ENCODE measurements around the gene UPF3B.
"Not testable (repeated sequence)": the region's sequence is repeated elsewhere in the genome, so short reads cannot be mapped to it uniquely, and the experiment has no call there.

UPF3B gene

DNA sequence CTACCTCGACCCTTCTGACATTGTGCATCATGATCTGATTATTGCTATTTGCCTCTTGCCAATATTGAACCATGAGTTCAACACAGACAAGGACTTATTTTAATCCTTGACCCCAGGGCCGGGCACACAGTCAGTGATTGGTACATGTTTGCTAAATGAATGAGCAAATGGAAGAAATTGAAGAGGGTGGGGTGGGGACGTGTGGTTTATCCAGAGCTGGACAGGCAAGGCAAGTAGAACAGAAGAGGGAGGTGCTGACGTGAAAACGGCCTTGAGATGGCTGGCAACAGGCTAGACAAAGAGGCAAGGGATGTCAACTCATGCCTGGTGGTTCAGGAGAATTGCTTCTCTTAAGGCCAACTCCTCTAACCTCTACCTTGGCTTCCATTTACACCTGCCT, 28.5 kb downstream of the UPF3B start:
- not testable (repeated sequence) for DNase-seq

DNA sequence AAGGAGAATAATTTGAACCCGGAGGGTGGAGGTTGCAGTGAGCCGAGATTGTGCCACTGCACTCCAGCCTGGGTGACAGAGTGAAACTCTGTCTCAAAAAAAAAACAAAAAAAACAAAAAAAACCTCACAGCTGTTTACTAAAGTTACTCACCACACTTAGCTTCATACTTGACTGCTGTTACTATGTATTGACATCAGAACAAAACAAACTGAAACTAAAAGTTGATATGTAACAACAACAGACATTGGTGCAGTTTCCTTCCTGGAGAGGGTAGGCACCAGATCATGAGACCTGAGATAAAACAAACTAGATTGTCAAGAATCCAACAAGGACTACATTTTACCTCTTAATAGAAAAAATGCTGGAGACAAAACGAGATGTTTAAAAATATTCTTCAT, 31.1 kb downstream of the UPF3B start:
- DNase-seq = not testable (repeated sequence)

DNA sequence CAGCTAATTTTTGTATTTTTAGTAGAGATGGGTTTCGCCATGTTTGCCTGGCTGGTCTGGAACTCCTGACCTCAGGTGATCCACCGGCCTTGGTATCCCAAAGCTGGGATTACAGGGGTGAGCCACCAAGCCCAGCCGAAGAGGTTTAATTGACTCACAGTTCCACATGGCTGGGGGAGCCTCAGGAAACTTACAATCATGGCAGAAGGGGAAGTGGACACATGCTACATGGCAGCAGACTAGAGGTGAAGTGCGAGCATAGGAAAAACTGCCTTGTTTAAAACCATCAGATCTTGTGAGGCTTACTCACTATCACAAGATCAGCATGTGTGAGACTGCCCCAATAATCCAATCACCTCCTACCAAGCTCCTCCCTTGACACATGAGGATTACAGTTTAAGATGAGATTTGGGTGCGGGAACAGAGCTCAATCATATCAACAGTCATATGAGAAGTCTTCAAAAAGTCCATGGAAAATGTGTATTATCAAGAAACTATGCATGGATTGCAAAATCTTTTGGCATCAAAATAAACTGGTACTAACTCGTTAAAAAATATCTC, 35.6 kb downstream of the UPF3B start:
- no peak for DNase-seq

DNA sequence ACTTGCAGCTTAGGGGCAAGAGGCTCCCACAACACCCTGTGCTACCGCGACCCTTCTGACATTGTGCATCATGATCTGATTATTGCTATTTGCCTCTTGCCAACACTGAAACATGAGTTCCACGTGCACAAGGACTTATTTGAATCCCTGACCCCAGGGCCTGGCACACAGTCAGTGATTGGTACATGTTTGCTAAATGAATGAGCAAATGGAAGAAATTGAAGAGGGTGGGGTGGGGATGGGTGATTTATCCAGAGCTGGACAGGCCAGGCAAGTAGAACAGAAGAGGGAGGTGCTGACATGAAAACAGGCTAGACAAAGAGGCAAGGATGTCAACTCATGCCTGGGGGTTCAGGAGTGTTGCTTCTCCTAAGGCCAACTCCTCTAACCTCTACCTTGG, 36.5 kb downstream of the UPF3B start:
- DNase-seq = no peak

DNA sequence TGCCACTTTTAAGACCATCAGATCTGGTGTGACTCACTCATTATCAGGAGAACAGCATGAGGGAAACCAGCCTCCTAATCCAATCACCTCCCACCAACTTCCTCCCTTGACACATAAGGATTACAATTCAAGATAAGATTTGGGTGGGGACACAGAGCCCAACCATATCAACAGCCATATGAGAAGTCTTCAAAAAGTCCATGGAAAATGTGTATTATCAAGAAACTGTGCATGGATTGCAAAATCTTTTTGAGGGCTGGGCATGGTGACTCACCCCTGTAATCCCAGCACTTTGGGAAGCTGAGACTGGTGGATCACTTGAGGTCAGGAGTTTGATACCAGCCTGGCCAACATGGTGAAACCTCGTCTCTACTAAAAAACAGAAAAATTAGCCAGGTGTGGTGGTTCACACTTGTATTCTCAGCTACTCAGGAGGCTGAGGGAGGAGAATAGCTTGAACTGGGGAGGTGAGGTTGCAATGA, 43.5 kb downstream of the UPF3B start:
- DNase-seq = no peak

DNA sequence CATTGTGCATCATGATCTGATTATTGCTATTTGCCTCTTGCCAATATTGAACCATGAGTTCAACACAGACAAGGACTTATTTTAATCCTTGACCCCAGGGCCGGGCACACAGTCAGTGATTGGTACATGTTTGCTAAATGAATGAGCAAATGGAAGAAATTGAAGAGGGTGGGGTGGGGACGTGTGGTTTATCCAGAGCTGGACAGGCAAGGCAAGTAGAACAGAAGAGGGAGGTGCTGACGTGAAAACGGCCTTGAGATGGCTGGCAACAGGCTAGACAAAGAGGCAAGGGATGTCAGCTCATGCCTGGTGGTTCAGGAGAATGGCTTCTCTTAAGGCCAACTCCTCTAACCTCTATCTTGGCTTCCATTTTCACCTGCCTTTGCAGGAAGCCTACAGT, 44.3 kb downstream of the UPF3B start:
- DNase-seq = not testable (repeated sequence)

DNA sequence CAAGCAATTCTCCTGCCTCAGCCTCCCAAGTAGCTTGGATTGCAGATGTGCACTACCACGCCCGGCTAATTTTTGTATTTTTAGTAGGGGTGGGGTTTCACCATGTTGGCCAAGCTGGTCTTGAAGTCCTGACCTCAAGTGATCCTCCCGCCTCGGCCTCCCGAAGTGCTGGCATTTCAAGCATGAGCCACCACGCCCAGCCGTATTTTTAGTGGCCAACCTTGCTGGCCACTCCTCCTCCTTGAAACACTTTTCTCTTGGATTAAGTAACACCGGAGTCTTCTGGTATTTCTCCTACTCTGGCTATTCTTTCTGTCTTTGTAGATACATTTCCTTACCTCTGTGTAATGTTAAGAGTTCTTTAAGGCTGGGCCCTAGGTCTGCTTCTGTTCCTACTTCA, 50.2 kb downstream of the UPF3B start:
- no peak for DNase-seq

DNA sequence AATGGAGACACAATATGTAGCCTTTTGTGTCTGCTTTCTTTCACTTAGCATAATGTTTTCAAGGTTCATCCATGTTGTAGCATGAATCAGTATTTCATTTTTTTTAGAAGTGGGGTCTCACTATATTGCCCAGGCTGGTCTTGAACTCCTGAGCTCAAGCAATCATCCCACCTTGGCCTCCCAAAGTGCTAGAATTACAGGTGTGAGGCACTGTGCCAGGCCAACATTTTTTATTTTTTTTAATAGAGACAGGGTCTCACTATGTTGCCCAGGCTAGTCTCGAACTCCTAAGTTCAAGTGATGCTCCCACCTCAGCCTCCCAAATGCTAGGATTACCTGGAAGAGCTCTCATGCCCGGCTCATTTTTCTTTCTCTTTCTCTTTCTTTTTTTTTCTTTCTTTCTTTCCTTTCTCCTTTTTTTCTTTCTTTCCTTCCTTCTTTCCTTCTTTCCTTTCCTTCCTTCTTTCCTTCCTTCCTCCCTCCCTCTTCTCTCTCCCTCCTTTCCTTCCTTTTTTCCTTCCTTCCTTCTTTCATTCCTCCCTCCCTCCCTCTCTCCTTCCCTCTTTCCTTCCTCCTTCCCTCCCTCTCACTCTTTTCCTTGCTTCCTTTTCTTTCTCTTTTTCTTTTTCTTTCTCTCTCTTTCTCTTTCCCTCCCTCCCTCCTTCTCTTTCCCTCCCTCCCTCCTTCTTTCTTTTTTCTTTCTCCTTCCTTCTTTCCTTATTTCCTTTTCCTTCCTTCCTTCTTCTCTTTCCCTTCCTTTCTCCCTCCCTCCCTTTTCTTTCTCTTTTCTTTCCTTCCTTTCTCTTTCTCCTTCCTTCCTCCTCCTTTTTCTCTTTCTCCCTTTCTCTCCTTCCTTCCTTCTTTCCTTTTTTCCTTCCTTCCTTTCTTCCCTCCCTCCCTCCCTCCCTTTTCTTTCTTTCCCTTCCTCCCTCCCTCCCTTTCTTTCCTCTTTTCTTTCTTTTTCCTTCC, 51.2 kb downstream of the UPF3B start:
- no peak for DNase-seq

DNA sequence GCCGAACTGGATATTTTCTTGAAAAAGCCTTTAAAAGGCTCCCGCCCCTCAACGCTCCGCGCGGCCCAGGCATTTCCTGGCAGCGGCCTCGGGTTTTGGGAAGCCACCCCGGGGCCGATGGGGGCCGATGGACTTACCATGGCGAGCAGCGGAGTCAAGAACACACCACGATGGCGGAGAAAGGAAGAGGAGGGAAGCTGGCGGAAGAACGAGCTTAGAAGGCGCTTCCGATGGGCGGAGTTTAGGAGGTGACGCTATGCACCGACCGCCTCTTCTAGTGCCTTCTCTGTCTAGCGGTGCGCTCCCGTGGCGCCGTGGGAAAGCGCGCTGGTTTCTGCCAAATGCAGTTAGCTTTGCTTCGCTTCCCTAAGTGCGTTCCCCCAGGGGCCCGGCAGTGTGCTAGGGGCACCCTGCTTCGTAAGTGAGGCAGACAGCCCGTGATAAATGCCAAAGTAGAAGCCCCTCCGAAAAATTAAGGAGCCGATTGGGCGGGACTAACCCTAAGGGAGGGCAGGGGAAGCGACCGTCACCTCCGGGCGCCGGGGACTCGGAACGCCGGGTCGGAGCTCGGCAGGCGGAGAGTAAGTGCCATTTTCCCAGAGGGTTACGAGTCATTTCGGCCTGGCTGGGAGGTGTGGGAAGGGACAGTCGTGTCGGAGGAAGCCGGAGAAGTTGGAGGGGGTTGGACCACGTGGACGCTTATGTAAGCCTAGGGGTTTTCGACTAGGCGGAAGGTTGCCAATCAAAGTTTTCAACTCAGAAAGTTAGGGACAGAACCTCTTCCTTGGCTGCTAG, 61.1 kb downstream of the UPF3B start, which contains the start of gene RPL39:
Gene RPL39, minus strand, starts transcription at position 194 of the 795 bp plus-strand sequence. Its CDS starts 54 bp downstream, at position 140.
- DNase-seq = peak; percentile 77 to 79

DNA sequence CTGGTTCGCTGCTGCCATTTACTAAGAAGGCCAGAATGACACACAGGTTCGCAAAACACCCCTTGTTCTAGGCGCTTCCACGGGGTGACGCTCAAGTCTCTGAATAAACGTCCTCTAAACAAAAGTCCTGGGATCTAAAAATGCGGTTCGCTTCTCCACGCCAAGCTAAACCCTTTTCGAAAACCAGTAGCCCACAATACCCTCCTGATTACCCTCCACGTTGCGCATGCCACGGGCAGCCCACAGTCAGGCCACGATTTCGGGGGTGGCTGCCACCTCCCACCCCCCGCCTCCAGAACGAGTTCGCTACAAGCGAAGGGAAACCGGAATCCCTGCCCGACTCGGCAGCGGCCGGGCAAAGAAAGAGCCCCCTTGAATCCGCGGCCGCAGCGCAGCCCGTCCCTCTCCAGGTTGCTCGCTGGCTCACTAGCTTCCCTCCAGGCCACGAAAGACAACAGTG, 61.8 kb downstream of the UPF3B start:
- peak in 1 of 2 experiments; percentile 35 for DNase-seq

DNA sequence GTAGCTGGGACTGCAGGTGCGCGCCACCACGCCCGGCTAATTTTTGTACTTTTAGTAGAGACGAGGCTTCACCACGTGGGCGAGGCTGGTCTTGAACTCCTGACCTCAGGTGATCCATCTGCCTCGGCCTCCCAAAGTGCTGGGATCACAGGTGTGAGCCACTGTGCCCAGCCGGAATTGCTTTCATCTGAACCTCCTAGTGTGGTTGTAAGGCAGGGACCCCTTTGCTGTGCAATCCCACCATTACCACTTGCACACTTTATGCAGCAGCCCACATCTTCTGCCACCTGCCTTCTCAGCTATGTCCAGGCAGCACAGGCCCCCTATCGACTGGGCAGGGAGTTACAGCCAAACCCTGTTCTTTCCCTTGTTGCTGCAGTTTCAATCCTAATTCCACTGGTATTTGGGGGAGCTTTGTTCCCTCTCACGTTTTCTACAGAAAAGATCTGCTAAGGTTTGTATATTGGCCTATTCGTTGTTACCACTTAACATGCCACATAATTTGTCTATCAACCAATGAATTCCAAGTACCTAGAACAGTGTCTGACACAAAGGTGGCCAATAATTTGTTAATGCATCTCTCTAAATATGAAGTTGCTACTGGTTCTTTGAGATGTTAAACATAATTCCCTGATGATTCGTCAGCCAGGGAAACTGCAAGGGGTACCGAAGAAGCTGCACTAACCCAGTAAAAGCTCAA, 67.9 kb downstream of the UPF3B start:
- DNase-seq = peak in 1 of 2 experiments; percentile 22
